Prostate gland (tissue), 2 donors: Measurements from ENCODE around the gene SUGCT. TPM values are rescaled to one million over a fixed set of nuclear protein-coding genes. Genes with fewer than 3 reads are reported as not detected.

Experiments used
- DNase-seq: peaks from one replicate; pipeline ENCODE4 v3.0.0-alpha.2; 2019; ENCODE audit warnings: low spot score
- H3K27ac ChIP-seq, 2 donors: fragments of 200-600 bp; sonication (generic); 2 replicates each; pipeline ENCODE4 v1.5.1; 2017 to 2019
- H3K27me3 ChIP-seq: fragments of 200-600 bp; sonication (generic); replicated peaks from 2 replicates; pipeline ENCODE4 v1.5.1; 2019; ENCODE audit not compliant: insufficient read depth
- H3K36me3 ChIP-seq, 2 donors: fragments of 200-600 bp; sonication (generic); 1 replicate in 1 of 2; 2 replicates in 1 of 2; pipeline versions ENCODE4 v1.5.1 to v1.8.1; 2017 to 2019
- H3K4me1 ChIP-seq: fragments of 200-600 bp; sonication (generic); replicated peaks from 2 replicates; pipeline ENCODE4 v1.5.1; 2019
- H3K4me3 ChIP-seq, 2 donors: fragments of 200-600 bp; sonication (generic); 2 replicates each; pipeline ENCODE4 v1.5.1; 2017 to 2019
- H3K9me3 ChIP-seq: fragments of 200-600 bp; sonication (generic); 2 replicates; pipeline ENCODE4 v1.5.1; 2017
- CTCF ChIP-seq, 4 experiments: fragments of 200-600 bp in 2 of 4; fragments of 450-650 bp in 2 of 4; sonication (generic) in 2 of 4; IDR thresholded peaks; 1 replicate in 3 of 4; 2 replicates in 1 of 4; pipeline ENCODE4 v1.5.1; 2016 to 2019; ENCODE audit warnings: antibody characterized with exemption in 4 of 4, mild to moderate bottlenecking in 2 of 4, moderate library complexity in 2 of 4
- POLR2A ChIP-seq: fragments of 450-650 bp; IDR thresholded peaks from one replicate; pipeline ENCODE4 v1.6.1; 2016; ENCODE audit warnings: antibody characterized with exemption, mild to moderate bottlenecking
- POLR2AphosphoS5 ChIP-seq: sonication (generic); formaldehyde crosslinking; IDR thresholded peaks from one replicate; pipeline ENCODE4 v1.6.1; 2017; ENCODE audit warnings: antibody characterized with exemption
- WGBS: methylation state at CpG from one replicate; pipeline ENCODE4 v1.1.5; 2018; 5-methylcytosine and 5-hydroxymethylcytosine counted together
- intact Hi-C: fragments of 100-400 bp; cut with DNase I; formaldehyde crosslinking; loops from one replicate; pipeline ENCODE4 v1.14.2; 2022
- total RNA-seq, 2 donors: library from RNA; depleted of rRNA; stranded (reverse); fragments of >200 nt; gene quantifications; one replicate each; pipeline ENCODE4 v1.1.0, GENCODE V29; 2016

The SUGCT gene
- total RNA-seq, 2 donors from 2014 or later, result 2.2 to 3.2 TPM

GRCh38 chr7:40525764-40526163 is 391.0 kb downstream of the SUGCT start:
- Histone ChIP-seq H3K9me3 (no peaks in the 10 kb centered on the region), H3K27me3 (no peaks in the 10 kb centered on the region), H3K36me3 (no peaks in the 10 kb centered on the region), H3K4me3 (no peak overlapping the region), H3K4me1 (no peaks in the 10 kb centered on the region), H3K27ac (no peak overlapping the region)
- TF ChIP-seq POLR2A (no peak), POLR2AphosphoS5 (no peak), CTCF (IDR thresholded peaks at IDR 0.05) (no peak)
- WGBS, result 46% methylated on average over 3 of the region's 3 CpGs
- DNase-seq, result no peak
- intact Hi-C loops, result no loop called here

GRCh38 chr7:40526951-40527715 is 392.3 kb downstream of the SUGCT start:
- Histone ChIP-seq H3K27ac (no peak overlapping the region), H3K27me3 (no peaks in the 10 kb centered on the region), H3K4me3 (no peak overlapping the region), H3K4me1 (no peaks in the 10 kb centered on the region), H3K36me3 (no peaks in the 10 kb centered on the region), H3K9me3 (no peaks in the 10 kb centered on the region)
- 59% methylated on average over 1 of the region's 1 CpG for WGBS
- TF ChIP-seq POLR2A, result no peak
- no peak for TF ChIP-seq POLR2AphosphoS5
- TF ChIP-seq CTCF (IDR thresholded peaks at IDR 0.05), result no peak
- no peak for DNase-seq
- intact Hi-C loops, result no loop called here

GRCh38 chr7:40527723-40528122 is 392.9 kb downstream of the SUGCT start:
- H3K4me3 ChIP-seq, result no peak overlapping the region
- H3K9me3 ChIP-seq, result no peaks in the 10 kb centered on the region
- DNase-seq, result no peak
- H3K27me3 ChIP-seq, result no peaks in the 10 kb centered on the region
- intact Hi-C loops, result no loop called here
- H3K27ac ChIP-seq, result no peak overlapping the region
- H3K36me3 ChIP-seq, result no peaks in the 10 kb centered on the region
- no peaks in the 10 kb centered on the region for H3K4me1 ChIP-seq
- TF ChIP-seq CTCF (IDR thresholded peaks at IDR 0.05) (no peak), POLR2A (no peak), POLR2AphosphoS5 (no peak)

- Histone ChIP-seq H3K4me1 (no peaks in the 10 kb centered on the region), H3K4me3 (no peak overlapping the region), H3K27ac (no peak overlapping the region), H3K36me3 (no peaks in the 10 kb centered on the region), H3K27me3 (no peaks in the 10 kb centered on the region), H3K9me3 (no peaks in the 10 kb centered on the region)
- TF ChIP-seq POLR2AphosphoS5 (no peak), CTCF (IDR thresholded peaks at IDR 0.05) (no peak), POLR2A (no peak)
- no peak for DNase-seq
- intact Hi-C loops, result no loop called here
These were observed 395.5 kb downstream of the SUGCT start for GRCh38 chr7:40530292-40530691.

GRCh38 chr7:40531956-40532355 is 397.2 kb downstream of the SUGCT start:
- 97% methylated on average over 3 of the region's 3 CpGs for WGBS
- no peaks in the 10 kb centered on the region for H3K4me1 ChIP-seq
- no peak overlapping the region for H3K4me3 ChIP-seq
- intact Hi-C loops, result no loop called here
- TF ChIP-seq POLR2AphosphoS5 (no peak), POLR2A (no peak), CTCF (IDR thresholded peaks at IDR 0.05) (no peak)
- no peaks in the 10 kb centered on the region for H3K36me3 ChIP-seq
- no peak overlapping the region for H3K27ac ChIP-seq
- H3K9me3 ChIP-seq, result no peaks in the 10 kb centered on the region
- H3K27me3 ChIP-seq, result no peaks in the 10 kb centered on the region
- no peak for DNase-seq
